ENCODE measurements around the gene SAG.
"Not testable (repeated sequence)": the region's sequence is repeated elsewhere in the genome, so short reads cannot be mapped to it uniquely, and the experiment has no call there.

Gene SAG

DNA sequence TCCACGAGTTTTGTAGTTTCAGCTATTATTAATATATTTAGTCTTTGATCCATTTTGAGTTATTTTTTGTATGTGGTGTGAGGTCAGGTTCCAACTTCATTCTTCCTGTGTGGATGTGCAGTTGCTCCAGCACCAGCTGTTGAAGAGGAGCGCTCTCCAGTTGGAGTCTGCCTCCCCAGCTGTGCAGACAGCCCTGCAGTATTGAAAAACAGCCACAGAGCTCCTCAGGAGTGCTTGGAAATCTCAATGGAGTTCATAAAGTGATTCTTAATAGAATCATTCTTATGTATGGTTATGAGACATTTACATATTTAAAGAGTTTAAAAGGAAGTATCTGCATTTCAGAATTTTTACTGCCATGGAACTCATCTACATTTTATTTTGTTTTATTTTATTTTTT, 64.0 kb downstream of the SAG start:
- H3K4me1 ChIP-seq = peaks cover 0 to 19% (median 6%) of the 10 kb centered on the region in 4 donors
- intact Hi-C loops (cut with DNase I; ENCODE audit: low total_unique reads) = no loop called here
- no peak overlapping the region for H3K27ac ChIP-seq
- no peaks in the 10 kb centered on the region for H3K9me3 ChIP-seq
- DNase-seq = no peak
- peaks cover 0 to 11% (median 8%) of the 10 kb centered on the region in 3 donors for H3K36me3 ChIP-seq
- no peaks in the 10 kb centered on the region for H3K27me3 ChIP-seq
- no peak overlapping the region for H3K4me3 ChIP-seq
- TF ChIP-seq, protein P1, sequence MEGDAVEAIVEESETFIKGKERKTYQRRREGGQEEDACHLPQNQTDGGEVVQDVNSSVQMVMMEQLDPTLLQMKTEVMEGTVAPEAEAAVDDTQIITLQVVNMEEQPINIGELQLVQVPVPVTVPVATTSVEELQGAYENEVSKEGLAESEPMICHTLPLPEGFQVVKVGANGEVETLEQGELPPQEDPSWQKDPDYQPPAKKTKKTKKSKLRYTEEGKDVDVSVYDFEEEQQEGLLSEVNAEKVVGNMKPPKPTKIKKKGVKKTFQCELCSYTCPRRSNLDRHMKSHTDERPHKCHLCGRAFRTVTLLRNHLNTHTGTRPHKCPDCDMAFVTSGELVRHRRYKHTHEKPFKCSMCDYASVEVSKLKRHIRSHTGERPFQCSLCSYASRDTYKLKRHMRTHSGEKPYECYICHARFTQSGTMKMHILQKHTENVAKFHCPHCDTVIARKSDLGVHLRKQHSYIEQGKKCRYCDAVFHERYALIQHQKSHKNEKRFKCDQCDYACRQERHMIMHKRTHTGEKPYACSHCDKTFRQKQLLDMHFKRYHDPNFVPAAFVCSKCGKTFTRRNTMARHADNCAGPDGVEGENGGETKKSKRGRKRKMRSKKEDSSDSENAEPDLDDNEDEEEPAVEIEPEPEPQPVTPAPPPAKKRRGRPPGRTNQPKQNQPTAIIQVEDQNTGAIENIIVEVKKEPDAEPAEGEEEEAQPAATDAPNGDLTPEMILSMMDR (IDR thresholded peaks at IDR 0.05) = no peak

DNA sequence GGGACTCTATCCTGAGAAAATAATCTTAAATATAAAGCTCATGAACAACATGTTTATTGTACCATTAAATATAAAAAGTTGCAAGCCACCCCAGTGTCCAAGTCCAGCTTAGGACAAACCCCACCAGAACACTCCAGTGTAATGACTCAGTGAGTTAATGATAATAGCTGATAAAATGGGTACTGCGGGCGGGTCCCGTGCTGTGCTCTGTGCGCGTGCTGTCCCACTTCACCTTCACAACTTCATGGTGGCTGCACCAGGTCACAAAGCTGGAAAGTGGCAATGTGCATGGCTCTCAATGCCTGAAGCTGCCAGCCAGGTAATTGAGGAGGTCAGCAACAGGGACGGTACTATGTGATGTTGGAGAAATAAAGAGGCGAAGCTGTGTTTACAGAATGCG, 65.2 kb downstream of the SAG start:
- intact Hi-C loops (cut with DNase I; ENCODE audit: low total_unique reads) = no loop called here
- DNase-seq = no peak
- Histone ChIP-seq H3K27ac (no peak overlapping the region), H3K27me3 (no peaks in the 10 kb centered on the region), H3K36me3 (peaks cover 0 to 14% (median 8%) of the 10 kb centered on the region in 3 donors), H3K4me3 (no peak overlapping the region), H3K9me3 (no peaks in the 10 kb centered on the region), H3K4me1 (peaks cover 0 to 19% (median 6%) of the 10 kb centered on the region in 4 donors)
- TF ChIP-seq, protein P1 (IDR thresholded peaks at IDR 0.05) = no peak

DNA sequence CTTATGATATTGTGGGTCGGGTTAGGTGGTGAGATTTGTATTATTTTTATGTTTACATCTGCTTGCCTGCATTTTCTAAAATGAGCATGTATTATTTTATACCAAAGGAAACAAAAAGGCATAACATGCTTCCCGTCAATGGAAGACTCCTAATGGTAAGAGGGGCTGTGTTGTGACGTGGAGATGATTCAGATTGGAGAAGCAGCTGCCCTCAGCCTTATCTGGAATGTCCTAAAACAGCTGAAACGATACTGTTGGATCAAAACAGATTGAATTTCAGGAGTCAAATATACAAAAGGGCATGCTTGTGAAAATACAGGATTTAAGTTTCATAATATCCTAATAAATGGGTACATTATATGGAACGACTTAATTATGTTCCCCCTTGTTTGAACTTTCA, 65.7 kb downstream of the SAG start:
- peaks cover 0 to 19% (median 6%) of the 10 kb centered on the region in 4 donors for H3K4me1 ChIP-seq
- no peaks in the 10 kb centered on the region for H3K9me3 ChIP-seq
- H3K27ac ChIP-seq = no peak overlapping the region
- DNase-seq = no peak
- no peak overlapping the region for H3K4me3 ChIP-seq
- H3K36me3 ChIP-seq = peaks cover 0 to 14% (median 8%) of the 10 kb centered on the region in 3 donors
- H3K27me3 ChIP-seq = no peaks in the 10 kb centered on the region
- TF ChIP-seq, protein P1 (IDR thresholded peaks at IDR 0.05) = no peak
- intact Hi-C loops (cut with DNase I; ENCODE audit: low total_unique reads) = no loop called here

DNA sequence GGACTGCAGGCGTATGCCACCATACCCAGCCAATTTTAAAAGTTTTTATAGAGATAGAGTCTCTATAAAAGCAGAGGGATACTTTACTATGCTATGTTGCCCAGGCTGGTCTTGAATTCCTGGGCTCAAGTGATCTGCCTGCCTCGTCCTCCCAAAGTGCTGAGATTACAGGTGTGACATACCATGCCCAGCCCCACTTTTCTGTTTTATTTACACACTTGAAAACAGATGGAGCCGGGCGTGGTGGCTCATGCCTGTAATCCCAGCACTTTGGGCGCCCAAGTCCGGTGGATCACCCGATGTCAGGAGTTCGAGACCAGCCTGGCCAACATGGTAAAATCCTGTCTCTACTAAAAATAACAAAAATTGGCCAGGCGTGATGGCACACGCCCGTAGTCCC, 67.2 kb downstream of the SAG start:
- not testable (repeated sequence) for H3K9me3 ChIP-seq, H3K27ac ChIP-seq

DNA sequence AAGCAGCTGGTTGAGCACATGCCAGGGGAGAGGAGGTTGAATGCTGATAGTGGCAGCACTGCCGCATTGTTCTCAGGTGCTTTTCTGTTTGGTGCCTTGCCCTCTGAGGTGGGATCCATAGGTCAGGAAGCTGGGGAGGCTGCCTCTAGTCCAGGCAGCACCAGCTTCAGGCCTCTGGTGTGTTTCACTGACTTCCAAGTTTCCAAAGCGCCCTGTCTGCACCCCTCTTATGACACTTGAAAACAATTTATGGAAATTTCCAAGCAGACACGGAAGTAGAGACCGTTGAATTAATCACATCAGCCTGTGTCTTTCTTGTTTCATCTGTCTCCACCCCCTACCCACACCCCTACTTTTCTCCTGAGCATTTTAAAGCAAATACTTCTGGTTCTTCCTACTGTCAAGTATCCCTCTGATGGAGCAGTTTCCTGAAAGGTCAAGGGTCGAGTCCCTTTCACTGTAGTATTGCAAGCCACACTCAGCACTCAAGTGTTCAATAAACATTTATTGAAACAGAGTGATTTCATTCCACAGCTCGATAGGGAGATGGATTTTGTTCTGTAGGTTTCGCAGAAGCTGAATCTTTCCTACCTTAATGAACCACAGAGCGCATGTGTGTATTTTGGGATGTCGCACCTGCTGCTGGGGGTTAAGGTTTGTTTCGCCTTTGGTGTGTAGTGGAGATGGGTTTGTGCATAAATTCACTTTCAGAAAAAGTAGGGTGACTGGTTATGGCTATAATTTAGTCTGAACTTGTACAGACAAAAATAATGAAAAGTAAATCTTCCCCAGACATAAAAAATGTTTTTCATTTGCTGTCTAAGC, 68.1 kb downstream of the SAG start:
- intact Hi-C loops (cut with DNase I; ENCODE audit: low total_unique reads) = no loop called here
- H3K27ac ChIP-seq = no peak overlapping the region
- no peak for DNase-seq
- H3K27me3 ChIP-seq = no peaks in the 10 kb centered on the region
- peaks cover 0 to 14% (median 8%) of the 10 kb centered on the region in 3 donors for H3K36me3 ChIP-seq
- no peaks in the 10 kb centered on the region for H3K9me3 ChIP-seq
- TF ChIP-seq, protein P1 (IDR thresholded peaks at IDR 0.05) = no peak
- H3K4me1 ChIP-seq = no peaks in the 10 kb centered on the region
- H3K4me3 ChIP-seq = no peak overlapping the region

More for the DNA sequence above, 67.2 kb downstream of the SAG start:
- peaks cover 0 to 14% (median 8%) of the 10 kb centered on the region in 3 donors for H3K36me3 ChIP-seq
- intact Hi-C loops (cut with DNase I; ENCODE audit: low total_unique reads); DNase-seq; H3K27me3 ChIP-seq; H3K4me1 ChIP-seq; H3K4me3 ChIP-seq: not testable (repeated sequence)

DNA sequence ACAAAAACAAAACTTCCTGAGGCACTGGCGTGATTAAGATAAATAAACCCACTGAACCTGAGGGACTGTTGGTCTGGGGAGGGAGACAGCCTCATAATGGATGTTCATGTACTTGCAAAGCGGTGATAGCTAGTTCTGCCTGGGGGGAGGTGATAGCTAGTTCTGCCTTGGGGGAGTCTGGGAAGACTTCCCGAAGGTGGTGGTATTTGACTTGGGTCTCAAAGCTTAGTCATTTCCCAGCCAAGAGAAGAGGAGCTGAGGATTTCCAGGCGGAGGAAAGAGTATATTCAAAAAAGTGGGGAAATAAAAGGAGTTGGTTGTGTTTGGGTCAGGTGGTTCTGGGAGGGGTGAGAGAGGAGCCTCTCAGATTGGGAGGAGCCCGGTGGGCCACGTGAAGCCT, 71.4 kb downstream of the SAG start:
- Histone ChIP-seq H3K36me3 (peaks cover 0 to 13% (median 0%) of the 10 kb centered on the region in 3 donors), H3K4me3 (no peak overlapping the region), H3K27me3 (no peaks in the 10 kb centered on the region), H3K27ac (no peak overlapping the region), H3K9me3 (no peaks in the 10 kb centered on the region), H3K4me1 (no peaks in the 10 kb centered on the region)
- TF ChIP-seq, protein P1 (IDR thresholded peaks at IDR 0.05) = no peak
- intact Hi-C loops (cut with DNase I; ENCODE audit: low total_unique reads) = no loop called here
- DNase-seq = no peak

All from tibial artery (tissue), 4 donors.